Measurements from ENCODE around the gene ATXN3L.

The ATXN3L gene

GRCh38 chrX:13275031-13275430, 44.8 kb downstream of the ATXN3L start:
- no peak for TF ChIP-seq CTCF (IDR thresholded peaks at IDR 0.05; ENCODE audit: low read depth, low read length, missing control alignments)
- no peak for DNase-seq (ENCODE audit: low read depth)
- H3K4me3 ChIP-seq (ENCODE audit: low read depth, low read length) = no peak overlapping the region

GRCh38 chrX:13272426-13272825, 47.4 kb downstream of the ATXN3L start:
- H3K4me3 ChIP-seq (ENCODE audit: low read depth, low read length) = no peak overlapping the region
- no peak for TF ChIP-seq CTCF (IDR thresholded peaks at IDR 0.05; ENCODE audit: low read depth, low read length, missing control alignments)
- DNase-seq (ENCODE audit: low read depth) = no peak

- no peak for DNase-seq (ENCODE audit: low read depth)
- H3K4me3 ChIP-seq (ENCODE audit: low read depth, low read length) = no peak overlapping the region
- no peak for TF ChIP-seq CTCF (IDR thresholded peaks at IDR 0.05; ENCODE audit: low read depth, low read length, missing control alignments)
Measured at GRCh38 chrX:13271511-13271910, 48.3 kb downstream of the ATXN3L start.

GRCh38 chrX:13270360-13270759, 49.5 kb downstream of the ATXN3L start:
- TF ChIP-seq CTCF (IDR thresholded peaks at IDR 0.05; ENCODE audit: low read depth, low read length, missing control alignments) = no peak
- H3K4me3 ChIP-seq (ENCODE audit: low read depth, low read length) = no peak overlapping the region
- DNase-seq (ENCODE audit: low read depth) = no peak

- no peak overlapping the region for H3K4me3 ChIP-seq (ENCODE audit: low read depth, low read length)
- TF ChIP-seq CTCF (IDR thresholded peaks at IDR 0.05; ENCODE audit: low read depth, low read length, missing control alignments) = no peak
- DNase-seq (ENCODE audit: low read depth) = no peak
Measured at GRCh38 chrX:13268874-13269273, 51.0 kb downstream of the ATXN3L start.
